Hepatic stellate cell (primary cell): ENCODE results near the gene ITSN1.

Source experiments
- DNase-seq: peaks from one replicate; pipeline ENCODE4 v3.0.0; 2011; ENCODE audit warnings: low spot score

The ITSN1 gene

DNA sequence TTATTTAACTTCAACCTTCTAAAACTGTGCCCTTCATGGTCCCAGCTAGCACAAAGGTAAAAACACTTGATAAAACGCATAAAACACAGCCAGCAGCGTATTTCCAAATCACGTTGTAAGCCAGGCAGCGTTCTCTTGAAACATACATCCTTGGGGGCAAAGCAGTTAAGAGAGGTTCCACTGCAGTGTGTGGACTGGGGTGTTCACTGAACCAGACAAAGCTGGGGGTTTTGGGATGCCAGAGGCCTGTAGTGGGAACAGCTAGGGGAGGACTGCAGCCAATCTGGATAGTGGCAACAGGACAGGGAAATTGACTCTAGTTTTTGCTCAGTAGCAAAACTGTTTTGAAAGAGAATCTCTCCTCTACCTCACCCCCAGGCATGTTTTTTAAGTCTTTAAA is 294.8 kb downstream of the ITSN1 start:
- DNase-seq: no peak

DNA sequence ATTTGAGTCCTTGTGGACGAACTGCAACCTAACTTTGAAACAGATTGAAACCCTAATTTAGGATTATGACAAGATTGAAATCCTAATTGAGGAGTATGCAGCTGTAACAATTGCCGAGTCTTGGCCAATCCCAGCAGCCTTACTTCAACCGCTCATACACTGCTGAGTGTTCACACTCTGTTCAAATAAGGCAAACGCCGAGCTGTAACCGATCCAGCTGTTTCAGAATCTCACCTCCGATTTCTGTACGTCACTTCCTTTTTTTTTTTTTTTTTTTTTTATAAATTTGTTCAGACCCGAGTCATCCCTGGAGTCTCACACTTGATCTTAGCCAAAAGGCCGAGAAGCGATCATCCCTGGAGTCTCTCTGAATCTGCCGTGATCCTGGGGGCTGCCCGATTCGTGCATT is 295.6 kb downstream of the ITSN1 start:
- DNase-seq: no peak

DNA sequence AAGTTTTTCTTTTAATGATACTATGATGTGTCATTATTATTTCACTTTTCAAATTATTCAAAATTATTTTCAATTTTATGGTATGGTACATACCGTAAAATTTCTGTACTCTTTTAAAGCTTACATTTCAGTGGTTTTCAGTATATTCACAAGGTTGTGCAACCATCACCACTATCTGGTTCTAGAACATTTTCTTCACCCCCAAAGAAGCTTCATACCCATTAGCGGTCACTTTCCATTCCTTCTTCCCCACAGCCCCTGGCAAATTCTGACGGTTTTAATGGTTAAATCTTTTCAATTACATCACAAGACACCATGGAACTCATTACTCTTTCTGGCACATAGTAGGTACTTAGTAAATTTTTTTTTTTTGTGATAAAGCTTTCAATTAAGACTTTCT is 296.1 kb downstream of the ITSN1 start:
- no peak for DNase-seq

DNA sequence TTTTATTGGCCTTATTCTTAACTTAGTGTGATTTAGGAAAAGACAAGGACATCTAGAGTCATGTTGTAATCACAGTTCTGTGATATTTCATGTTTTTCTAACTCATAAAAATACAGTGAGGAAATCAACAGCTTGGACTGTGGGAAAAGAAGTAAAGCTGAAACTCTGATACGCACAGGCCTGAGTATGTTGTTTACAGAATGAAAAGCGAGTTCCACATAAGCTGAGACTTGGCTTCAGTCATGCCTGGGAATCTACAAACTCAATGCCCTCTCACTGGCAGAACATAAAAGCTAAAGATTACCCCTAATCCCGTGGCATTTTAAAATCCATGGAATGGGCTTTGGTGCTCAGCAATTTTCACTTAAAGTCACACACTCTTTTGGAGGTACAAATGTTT is 296.9 kb downstream of the ITSN1 start:
- no peak for DNase-seq

DNA sequence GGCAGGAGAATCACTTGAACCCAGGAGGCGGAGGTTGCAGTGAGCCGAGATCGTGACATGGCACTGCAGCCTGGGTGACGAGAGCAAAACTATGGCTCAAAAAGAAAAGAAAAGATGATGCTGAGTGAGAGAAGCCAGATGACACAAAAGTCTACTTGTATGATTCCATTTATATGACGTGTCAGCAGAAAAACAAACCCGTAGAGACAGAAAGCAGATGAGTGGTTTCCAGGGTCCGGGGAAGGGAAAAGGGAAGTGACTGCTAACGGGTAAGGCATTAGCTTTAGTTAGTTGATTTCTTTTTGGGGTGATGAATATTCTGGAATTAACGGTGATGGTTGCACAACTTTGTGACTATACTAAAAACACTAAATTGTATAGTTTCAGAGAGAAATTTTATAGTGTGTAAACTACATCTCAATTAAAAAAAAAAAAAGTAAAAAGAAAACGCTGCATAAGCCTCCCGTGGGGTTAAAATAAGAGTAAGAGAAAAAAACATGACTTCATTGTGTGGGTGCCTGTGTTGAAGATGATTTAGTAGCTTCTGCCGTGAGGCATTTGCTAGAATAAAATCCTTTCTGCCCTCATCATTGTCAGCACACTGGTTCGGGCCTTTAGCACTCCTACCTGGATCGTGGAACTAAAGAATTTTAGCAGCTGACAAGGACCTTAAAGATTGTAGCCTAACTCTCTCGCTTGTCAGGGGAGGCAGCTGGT is 298.0 kb downstream of the ITSN1 start:
- peak; percentile 40 for DNase-seq

DNA sequence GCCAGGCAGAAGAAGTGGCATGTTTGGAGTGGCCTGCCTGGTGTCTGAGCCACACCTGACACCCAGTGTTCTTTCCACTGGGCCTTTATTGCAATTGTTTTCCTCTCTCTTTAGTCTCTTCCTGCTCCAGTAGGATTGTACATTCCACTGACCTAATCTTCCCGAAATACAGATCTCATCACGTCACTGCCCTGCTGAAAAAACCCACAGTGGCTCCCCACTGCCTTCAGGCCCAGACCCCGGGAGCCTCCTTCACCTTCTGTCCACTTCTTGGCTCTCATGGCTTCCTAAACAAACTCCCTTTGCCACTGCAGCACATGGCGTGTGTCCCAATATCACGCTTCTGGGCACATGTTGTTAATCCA is 298.6 kb downstream of the ITSN1 start:
- DNase-seq: peak; percentile 22

DNA sequence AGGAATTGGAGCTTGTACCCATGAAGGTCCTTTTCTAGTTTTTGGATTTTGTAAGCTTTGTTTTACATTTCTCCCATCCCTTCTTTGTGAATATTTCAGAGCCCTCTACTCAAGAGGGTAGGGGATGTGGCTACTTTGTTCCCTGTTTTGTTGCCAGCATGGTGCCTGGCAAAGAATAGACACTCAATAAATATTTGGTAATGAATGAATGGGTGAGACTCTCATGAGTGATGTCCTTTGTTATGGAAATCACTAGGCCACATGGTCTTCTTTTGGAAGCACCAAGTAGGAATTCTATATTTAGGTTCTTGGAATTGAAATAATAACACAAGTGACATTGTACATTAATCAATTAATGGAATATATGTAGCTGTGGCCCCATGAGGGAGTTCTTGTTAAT is 300.1 kb downstream of the ITSN1 start:
- no peak for DNase-seq

DNA sequence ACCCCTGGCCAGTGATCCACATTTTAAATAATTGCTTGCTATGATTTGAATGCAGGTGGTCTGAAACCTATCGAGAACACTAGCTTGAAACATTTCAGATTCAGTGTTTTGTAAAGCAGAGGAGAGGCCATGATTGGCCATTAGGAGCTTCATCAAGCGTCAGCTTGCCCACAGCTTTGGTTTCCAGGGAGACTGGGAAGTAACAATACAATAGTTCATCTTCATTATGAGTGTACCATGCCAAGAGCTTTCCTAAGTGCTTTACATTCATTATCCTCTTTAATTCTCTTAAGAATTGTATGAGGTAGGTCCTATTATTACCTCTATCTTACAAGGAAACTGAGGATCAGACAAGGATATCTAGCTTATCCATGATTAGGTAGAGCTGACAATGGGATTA is 301.0 kb downstream of the ITSN1 start:
- no peak for DNase-seq

DNA sequence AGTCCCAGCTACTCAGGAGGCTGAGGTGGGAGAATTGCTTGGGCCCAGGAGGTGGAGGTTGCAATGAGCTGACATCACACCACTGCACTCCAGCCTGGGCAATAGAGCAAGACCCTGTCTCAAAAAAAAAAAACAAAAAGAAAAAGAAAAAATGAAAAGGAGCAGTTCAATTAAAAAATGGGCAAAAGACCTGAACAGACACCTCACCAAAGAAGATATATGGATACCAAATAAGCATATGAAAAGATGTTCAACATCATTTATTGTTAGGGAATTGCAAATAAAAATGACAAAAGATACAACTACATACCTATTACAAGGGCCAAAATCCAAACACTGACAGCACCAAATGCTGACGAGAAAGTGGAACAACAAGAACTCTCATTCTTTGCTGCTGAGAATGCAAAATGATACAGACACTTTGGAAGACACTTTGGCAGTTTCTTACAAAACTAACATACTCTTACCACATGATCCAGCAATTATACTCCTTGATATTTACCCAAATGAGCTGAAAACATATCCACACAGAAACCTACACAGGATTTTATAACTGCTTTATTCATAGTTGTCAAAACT is 302.0 kb downstream of the ITSN1 start:
- no peak for DNase-seq

DNA sequence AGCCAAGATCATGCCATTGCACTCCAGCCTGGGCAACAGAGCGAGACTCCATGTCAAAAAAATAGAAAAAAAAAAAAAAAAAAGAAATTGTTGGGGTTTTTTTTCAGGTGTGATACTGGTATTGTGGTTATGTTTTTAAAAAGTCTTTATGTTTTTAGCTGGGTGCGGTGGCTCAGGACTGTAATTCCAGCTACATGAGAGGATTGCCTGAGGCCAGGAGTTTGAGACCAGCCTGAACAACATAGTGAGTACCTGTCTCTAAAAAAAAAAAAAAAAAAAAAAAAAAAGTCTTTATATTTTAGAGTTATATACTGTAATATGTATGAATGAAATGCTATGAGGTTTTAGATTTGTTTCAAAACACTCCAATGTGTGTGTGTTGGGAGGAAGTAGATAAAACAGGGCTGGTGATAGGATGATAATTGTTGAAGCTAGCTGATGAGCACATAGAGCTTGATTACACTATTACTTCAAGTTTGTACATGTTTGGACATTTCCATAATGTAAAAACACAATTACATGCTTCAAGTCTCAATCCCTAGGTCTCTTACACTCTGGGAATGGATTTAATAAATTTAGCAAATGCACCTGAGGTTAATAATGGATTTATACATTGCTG is 303.5 kb downstream of the ITSN1 start:
- DNase-seq: no peak

DNA sequence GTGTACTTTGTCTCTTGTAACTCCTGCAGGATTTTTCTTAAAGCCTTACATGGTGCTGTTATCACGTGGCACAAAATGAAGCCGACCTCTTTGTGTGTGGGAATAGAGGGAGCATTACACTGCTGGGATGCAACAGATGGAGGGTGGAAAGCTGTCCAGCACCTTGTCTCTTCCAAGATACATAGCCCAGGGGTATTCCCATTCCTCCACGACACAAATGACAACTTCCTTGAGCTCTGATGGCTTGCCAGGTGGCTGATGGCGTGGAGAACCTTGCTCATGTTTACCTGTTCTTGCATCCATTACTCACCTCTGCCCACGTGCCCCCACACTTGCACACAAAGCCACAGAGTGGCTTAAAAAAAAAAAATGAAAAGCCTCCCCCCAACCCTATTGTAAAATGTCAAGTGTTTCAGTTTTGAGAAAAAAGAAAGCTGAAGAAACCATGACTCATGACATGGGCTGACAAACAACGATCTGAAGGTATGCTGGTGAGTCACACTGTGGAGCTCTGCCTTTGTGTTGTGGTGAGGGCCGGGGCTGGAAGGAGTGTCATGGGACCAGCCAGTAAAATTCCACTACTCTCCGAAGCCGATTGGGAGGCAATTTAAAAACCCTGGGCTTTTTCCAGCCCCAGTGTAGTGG is 305.3 kb downstream of the ITSN1 start:
- peak; percentile 88 for DNase-seq

DNA sequence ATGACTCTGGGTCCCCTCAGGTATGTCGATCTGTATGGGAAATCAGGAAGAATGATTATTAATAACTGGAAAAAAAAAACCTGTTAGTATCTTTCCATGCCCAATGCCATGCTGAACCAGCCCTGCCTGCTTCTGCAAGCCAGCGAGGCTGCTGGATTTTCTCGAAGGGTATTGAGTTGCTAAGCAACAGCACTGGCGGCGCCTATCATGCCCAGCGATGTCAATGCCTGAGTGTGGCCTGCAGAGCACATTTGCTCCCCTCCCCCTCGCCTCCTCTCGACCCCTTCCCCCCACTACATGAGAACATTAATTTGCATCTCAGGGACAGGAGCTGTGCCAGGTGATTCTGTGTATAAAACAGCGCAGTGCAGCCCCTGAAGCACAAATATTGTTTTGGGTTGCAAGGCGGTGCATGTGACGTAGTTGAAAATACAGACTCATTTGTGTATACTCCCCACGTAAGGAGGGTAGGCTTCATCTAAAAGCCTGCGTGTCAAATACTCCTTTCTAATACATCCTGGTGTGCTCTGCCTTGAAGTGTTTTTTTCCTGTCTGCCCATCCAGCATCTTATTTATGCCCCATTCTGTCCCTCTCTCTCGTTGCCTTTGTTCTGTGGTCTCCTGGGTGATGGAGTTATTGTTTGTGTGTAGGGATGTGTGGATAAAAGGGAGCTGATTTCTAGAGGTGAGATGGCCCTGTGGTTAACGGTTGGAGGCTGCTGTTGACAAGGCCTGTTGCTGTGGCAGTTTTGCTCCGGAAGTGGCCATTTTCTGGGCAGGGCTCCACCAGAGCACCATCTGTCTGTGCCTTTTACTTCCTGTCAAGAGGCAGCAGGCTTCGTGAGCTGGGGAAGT is 306.0 kb downstream of the ITSN1 start:
- DNase-seq: no peak

DNA sequence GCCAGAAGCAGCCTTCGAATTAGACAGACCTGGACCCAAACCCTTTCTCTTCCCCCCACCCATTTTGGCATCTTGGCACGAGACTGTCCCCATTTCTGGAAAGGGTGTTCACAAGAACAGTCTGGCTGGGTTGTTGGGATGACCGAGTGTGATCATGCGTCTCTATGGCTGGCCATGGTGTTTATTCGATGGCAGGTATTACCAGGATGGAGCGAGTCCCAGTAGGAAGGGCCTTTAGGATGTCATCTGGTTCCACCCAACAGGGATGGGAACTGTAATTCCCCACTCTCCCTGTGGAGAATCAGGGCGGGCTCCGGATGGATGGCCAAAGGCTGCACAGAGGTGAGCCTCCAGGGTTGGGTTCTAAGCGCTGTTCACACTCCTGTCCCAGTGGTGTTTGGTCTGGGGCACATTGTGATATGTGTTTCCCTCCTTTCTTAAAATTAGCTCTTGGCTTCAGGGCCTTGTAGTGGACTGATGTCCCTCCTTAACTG is 306.7 kb downstream of the ITSN1 start:
- DNase-seq: no peak
